Measurements from ENCODE around the gene SCD5. TPM values are rescaled to one million over a fixed set of nuclear protein-coding genes. Genes with fewer than 3 reads are reported as not detected.
A peak's percentile ranks its signal among the peaks of the same experiment; 100 is the strongest.

SCD5 gene
- total RNA-seq, 2 donors from 2014 or later, result 51.4 TPM

DNA sequence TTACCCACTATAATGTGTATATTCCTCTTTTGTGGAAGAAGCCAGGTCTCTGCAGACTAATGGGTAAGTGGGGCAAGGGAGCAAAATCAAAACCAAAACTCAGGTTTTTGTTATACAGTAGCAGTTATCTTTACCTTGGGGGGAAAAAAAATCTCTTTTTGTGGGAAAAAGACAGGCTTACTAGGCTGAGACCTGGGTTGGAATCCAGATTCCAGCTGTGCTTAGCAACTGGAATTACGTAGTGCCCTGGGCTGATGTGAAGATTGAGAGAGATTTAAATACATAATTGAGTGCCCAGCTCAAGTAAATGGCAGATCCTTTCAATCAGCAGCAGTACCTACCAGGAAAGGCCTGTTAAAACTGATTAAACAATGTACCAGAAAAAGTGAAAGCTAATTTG, 15.4 kb upstream of the SCD5 start:
- TF ChIP-seq POLR2A (IDR thresholded peaks at IDR 0.05), result no peak
- TF ChIP-seq, protein P1, sequence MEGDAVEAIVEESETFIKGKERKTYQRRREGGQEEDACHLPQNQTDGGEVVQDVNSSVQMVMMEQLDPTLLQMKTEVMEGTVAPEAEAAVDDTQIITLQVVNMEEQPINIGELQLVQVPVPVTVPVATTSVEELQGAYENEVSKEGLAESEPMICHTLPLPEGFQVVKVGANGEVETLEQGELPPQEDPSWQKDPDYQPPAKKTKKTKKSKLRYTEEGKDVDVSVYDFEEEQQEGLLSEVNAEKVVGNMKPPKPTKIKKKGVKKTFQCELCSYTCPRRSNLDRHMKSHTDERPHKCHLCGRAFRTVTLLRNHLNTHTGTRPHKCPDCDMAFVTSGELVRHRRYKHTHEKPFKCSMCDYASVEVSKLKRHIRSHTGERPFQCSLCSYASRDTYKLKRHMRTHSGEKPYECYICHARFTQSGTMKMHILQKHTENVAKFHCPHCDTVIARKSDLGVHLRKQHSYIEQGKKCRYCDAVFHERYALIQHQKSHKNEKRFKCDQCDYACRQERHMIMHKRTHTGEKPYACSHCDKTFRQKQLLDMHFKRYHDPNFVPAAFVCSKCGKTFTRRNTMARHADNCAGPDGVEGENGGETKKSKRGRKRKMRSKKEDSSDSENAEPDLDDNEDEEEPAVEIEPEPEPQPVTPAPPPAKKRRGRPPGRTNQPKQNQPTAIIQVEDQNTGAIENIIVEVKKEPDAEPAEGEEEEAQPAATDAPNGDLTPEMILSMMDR (IDR thresholded peaks at IDR 0.05), result no peak
- Histone ChIP-seq H3K9me3 (no peaks in the 10 kb centered on the region), H3K27ac (no peak overlapping the region), H3K27me3 (no peaks in the 10 kb centered on the region), H3K4me3 (no peak overlapping the region), H3K4me1 (peaks cover 24% of the 10 kb centered on the region), H3K36me3 (replicated peaks in 1 of 2; ENCODE audit: insufficient read depth in 1 of 2, low read depth in 2 of 2) (peaks cover 11% of the 10 kb centered on the region in 2 donors)
- WGBS, 2 donors, result 55 to 56% methylated on average over 1 of the region's 1 CpG
- intact Hi-C loops (cut with DNase I), result no loop called here
- DNase-seq, result no peak
- no peak for ATAC-seq

DNA sequence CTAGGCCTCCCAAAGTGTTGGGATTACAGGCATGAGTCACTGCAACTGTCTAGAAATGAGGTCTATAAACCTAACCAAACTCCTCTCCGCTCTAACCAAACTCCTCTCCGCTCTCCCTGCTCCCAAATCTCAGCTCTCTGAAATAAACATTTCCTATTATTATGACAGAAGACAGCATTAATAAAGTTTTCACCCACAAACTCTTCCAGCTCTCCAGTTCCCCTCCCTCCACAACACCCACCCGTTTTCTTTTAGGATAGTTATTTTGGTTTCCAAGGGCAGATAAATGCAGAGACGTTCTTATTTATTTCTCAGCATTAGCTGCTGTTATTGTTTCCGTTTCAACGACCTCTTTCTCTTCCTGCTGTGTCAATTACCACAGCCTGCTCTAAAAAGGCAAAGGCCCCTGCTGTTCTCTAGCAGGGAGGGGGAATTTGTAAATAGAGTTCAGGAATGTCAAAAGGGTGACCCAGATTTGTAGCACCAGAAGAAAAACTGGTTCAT, 13.3 kb upstream of the SCD5 start:
- 26 to 28% methylated on average over 6 of the region's 6 CpGs for WGBS, 2 donors
- intact Hi-C loops (cut with DNase I), result no loop called here
- ATAC-seq (peak; percentile 57), DNase-seq (no peak)
- Histone ChIP-seq H3K9me3 (no peaks in the 10 kb centered on the region), H3K27ac (peak overlapping the region; percentile 39 to 74 (median 52)), H3K4me1 (peaks cover 24% of the 10 kb centered on the region), H3K36me3 (replicated peaks in 1 of 2; ENCODE audit: insufficient read depth in 1 of 2, low read depth in 2 of 2) (no peaks in the 10 kb centered on the region), H3K27me3 (no peaks in the 10 kb centered on the region), H3K4me3 (no peak overlapping the region)
- no peak for TF ChIP-seq POLR2A (IDR thresholded peaks at IDR 0.05)
- TF ChIP-seq, protein P1 (IDR thresholded peaks at IDR 0.05), result no peak

DNA sequence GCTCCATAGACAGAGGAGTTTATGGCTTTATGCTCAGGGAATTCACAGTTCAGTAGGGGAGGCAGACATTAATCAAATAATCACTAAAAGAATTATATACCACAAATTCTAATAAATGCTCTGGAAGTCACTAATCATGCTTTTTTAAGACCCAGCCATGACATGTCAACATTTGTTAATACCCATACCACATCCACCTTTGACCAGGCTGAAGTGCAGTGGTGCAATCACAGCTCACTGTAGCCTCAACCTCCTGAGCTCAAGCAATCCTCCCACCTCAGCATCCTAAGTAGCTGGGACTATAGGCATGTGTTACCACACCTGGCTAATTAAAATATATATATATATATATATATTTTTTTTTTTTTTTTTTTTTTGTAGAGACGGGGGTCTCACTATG, 12.8 kb upstream of the SCD5 start:
- 29 to 86% methylated on average over 1 of the region's 1 CpG for WGBS, 2 donors
- no peak for DNase-seq
- Histone ChIP-seq H3K9me3 (no peaks in the 10 kb centered on the region), H3K4me1 (peaks cover 24% of the 10 kb centered on the region), H3K4me3 (no peak overlapping the region), H3K36me3 (replicated peaks in 1 of 2; ENCODE audit: insufficient read depth in 1 of 2, low read depth in 2 of 2) (no peaks in the 10 kb centered on the region), H3K27ac (peak overlapping the region in 1 of 4 donors; percentile 74), H3K27me3 (no peaks in the 10 kb centered on the region)
- no peak for ATAC-seq
- intact Hi-C loops (cut with DNase I), result no loop called here
- TF ChIP-seq, protein P1 (IDR thresholded peaks at IDR 0.05), result no peak
- TF ChIP-seq POLR2A (IDR thresholded peaks at IDR 0.05), result no peak

DNA sequence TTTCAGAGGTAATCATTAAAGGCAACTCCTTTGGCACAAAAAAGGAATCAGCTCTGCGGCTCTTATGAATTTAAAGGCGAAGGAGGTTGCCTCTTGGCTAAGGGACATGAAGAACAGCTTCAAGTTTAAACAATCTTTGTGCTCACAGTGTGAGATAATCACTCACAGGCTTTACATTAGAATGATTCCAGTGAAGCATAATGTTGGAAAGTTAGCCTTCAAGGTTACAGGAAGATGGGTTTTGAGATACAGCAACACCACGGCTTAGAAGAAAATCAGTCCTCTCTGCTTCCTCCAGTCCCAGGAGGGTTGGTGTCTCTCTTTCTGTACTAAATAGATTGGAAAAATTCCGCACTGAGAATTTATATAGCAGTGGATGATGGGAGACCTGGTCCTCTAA, 11.6 kb upstream of the SCD5 start:
- H3K9me3 ChIP-seq, result no peaks in the 10 kb centered on the region
- no peaks in the 10 kb centered on the region for H3K36me3 ChIP-seq (replicated peaks in 1 of 2; ENCODE audit: insufficient read depth in 1 of 2, low read depth in 2 of 2)
- H3K27me3 ChIP-seq, result no peaks in the 10 kb centered on the region
- intact Hi-C loops (cut with DNase I), result no loop called here
- no peak for ATAC-seq
- H3K4me1 ChIP-seq, result peaks cover 24% of the 10 kb centered on the region
- no peak overlapping the region for H3K4me3 ChIP-seq
- H3K27ac ChIP-seq, result no peak overlapping the region
- TF ChIP-seq, protein P1 (IDR thresholded peaks at IDR 0.05), result no peak
- TF ChIP-seq POLR2A (IDR thresholded peaks at IDR 0.05), result no peak
- WGBS, 2 donors, result 21 to 30% methylated on average over 4 of the region's 4 CpGs
- DNase-seq, result no peak

DNA sequence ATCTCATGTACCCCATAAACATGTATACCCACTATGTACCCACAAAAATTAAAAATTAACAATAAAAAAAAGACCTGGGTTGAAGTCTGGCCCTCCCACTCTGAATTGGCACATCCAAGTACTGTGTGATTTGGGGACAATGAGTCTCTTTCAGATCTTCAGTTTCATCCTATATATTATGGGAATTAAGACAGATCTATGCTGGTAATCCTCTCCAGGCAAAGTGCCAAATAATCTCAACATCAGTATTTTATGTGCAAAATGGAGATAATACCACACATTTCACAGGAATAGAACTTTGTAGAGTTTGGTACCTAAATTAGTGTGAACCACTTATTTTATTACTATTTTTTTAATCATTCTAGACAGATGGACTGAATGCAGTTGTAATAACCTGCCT, 11.0 kb upstream of the SCD5 start:
- no peak for ATAC-seq
- Histone ChIP-seq H3K9me3 (no peaks in the 10 kb centered on the region), H3K4me1 (peaks cover 24% of the 10 kb centered on the region), H3K27me3 (no peaks in the 10 kb centered on the region), H3K36me3 (replicated peaks in 1 of 2; ENCODE audit: insufficient read depth in 1 of 2, low read depth in 2 of 2) (no peaks in the 10 kb centered on the region), H3K27ac (no peak overlapping the region), H3K4me3 (no peak overlapping the region)
- no peak for DNase-seq
- intact Hi-C loops (cut with DNase I), result no loop called here
- TF ChIP-seq, protein P1 (IDR thresholded peaks at IDR 0.05), result no peak
- no peak for TF ChIP-seq POLR2A (IDR thresholded peaks at IDR 0.05)
